Measurements from ENCODE around the gene XPOT.

XPOT gene

DNA sequence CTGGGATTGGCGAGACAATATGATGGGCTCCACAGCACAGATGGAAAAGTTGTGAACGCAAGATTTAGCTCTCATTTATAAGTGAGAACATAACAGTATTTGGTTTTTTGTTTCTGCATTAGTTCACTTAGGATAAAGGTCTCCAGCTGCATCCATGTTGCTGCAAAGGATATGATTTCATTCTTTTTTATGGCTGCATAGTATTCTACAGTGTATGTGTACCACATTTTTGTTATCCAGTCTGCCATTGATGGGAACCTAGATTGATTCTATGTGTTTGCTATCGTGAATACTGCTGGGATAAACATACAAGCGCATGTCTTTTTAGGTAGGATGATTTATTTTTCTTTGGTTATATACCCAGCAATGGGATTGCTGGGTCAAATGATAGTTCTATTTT is 71.3 kb downstream of the XPOT start:
- TF ChIP-seq, protein P1, sequence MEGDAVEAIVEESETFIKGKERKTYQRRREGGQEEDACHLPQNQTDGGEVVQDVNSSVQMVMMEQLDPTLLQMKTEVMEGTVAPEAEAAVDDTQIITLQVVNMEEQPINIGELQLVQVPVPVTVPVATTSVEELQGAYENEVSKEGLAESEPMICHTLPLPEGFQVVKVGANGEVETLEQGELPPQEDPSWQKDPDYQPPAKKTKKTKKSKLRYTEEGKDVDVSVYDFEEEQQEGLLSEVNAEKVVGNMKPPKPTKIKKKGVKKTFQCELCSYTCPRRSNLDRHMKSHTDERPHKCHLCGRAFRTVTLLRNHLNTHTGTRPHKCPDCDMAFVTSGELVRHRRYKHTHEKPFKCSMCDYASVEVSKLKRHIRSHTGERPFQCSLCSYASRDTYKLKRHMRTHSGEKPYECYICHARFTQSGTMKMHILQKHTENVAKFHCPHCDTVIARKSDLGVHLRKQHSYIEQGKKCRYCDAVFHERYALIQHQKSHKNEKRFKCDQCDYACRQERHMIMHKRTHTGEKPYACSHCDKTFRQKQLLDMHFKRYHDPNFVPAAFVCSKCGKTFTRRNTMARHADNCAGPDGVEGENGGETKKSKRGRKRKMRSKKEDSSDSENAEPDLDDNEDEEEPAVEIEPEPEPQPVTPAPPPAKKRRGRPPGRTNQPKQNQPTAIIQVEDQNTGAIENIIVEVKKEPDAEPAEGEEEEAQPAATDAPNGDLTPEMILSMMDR (IDR thresholded peaks at IDR 0.05): no peak

DNA sequence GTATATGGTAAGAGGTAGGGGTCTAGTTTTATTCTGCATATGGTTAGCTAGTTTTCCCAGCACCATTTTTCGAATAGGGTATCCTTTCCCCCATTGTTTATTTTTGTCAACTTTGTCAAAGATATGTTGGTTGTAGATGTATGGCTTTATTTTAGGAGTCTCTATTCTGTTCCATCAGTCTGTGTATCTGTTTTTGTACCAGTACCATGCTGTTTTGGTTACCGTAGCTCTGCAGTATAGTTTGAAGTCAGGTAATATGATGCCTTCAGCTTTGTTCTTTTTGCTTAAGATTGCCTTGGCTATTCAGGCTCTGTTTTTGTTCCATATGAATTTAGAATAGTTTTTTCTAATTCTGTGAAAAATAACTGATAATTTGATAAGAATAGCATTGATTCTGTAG is 72.7 kb downstream of the XPOT start:
- TF ChIP-seq, protein P1 (IDR thresholded peaks at IDR 0.05): no peak

DNA sequence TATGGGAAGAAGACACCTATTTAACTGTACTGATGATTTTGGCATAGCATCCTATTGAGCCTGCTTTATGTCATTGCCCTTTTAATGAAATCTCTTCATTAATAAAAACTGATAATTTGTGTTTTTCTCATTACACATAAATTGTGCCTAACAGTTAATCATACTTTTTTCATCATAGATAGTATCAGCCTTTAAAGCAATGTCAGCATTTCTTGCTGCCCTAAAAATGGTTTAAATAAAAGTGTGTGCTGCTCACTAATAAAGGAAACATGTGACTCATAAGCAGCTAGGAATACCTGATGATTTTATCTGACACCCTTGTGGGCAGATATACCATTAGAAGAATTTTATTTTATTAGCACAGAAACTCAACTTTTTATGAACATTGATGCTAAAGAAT is 74.5 kb downstream of the XPOT start:
- TF ChIP-seq, protein P1 (IDR thresholded peaks at IDR 0.05): no peak

DNA sequence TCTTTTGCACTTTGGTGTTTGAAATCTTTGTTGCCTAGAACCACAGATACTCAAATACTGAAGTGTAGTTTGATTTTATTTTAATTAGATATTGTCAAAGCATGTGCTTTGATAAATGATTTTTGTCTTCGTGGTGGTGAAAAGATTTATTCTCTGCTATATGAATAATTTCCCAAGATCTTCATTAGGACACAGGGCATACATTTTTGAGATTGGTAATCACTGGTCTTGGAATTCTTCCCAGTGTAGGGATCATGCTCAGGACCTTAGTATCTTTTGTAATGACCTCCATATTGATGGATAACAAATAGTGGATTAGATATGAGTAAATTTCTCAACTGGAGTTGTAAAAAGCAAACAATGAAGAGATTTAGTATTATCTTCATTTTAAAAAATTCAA is 76.0 kb downstream of the XPOT start:
- TF ChIP-seq, protein P1 (IDR thresholded peaks at IDR 0.05): no peak

DNA sequence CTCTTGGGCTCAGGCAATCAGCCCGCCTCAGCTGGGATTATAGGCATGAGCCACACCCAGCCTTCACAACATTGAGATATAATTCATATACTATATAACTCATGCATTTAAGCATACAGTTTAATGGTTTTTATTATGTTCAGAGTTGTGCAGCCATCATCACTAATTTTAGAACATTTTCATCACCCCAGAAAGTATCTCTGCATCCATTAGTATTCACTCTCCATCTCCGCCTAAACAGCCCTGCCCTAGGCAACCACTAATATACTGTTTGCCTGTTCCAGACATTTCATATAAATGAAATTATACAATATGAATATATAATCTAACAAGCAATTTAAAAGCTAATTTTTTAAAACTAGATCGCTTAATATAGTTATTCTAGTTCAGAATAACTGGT is 82.5 kb downstream of the XPOT start:
- TF ChIP-seq, protein P1 (IDR thresholded peaks at IDR 0.05): no peak

DNA sequence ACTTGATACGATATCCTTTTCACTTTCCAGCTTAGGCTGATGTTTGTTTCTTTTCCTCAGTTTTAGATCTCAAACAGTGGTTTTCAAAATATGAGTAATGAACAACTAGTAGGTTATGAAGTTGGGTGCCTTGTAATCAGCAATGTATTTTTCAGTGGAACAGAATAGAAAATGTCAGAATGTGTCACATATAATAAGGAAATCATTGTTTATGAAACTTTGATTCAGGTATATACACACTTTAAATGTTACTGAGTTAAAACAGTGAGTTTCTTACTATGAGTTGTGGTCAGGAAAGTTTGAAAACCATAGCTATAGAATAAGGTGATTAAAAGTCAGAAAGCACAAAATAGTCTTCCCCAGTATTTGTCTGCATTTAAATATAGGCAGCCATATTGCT is 87.5 kb downstream of the XPOT start:
- TF ChIP-seq, protein P1 (IDR thresholded peaks at IDR 0.05): no peak

DNA sequence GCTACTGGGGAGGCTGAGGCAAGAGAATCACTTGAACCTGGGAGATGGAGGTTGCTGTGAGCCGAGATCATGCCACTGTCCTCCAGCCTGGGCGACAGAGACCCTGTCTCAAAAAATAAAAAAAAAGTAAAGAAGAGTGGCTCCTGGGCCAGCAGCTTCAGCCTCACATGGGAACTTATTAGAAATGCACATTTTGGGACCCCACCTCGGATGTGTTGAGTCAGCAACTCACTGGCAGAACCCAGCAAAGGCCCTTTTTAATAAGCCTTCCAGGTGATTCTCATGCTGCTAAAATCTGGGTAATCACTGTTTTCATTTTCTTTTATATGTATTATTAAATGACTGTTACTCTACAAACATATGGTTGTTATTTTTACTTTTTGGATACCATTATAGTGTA is 89.3 kb downstream of the XPOT start:
- TF ChIP-seq, protein P1 (IDR thresholded peaks at IDR 0.05): no peak

DNA sequence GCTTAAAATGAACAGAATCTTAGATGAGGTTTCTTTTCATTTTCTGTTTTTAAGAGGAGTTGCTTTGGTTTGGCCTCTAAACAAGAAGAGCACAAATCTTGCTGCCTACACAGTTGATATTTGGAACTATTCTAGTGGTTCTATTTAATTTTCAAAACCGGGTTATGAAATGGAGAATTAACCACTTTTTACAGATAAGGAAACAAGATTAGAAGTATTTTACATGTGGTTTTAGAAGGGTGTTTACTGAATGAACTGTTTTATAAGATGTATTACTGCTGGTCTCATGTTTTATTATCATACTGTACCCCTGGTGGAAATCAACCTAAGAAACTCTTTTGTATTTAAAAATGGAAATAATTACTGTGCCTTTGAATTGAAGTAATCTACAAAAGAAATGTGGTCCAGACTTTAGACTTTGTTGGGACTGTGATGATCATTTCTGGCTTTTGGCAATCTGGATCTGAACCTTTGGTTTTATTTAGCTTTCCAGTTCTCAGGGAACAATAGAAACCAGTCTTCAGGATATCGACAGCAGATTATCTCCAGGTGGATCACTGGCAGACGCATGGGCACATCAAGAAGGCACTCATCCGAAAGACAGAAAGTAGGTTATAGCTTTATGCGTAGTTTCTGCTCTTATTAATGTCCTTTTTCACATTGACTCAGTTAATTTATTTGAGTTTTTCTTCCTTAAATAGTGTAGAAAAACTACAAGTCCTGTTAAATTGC is 91.0 kb downstream of the XPOT start:
- TF ChIP-seq, protein P1 (IDR thresholded peaks at IDR 0.05): no peak

Measured in LNCAP (cell line).